GM19372 (cell line): Measurements from ENCODE around the gene TLNRD1.

Experiments used
- ATAC-seq: cut with Tn5 transposase; IDR thresholded peaks from one replicate; pipeline ENCODE4 v1.9.1; 2021; ENCODE audit warnings: mild to moderate bottlenecking, low read depth, moderate library complexity; ENCODE audit not compliant: unreplicated experiment

Gene TLNRD1

DNA sequence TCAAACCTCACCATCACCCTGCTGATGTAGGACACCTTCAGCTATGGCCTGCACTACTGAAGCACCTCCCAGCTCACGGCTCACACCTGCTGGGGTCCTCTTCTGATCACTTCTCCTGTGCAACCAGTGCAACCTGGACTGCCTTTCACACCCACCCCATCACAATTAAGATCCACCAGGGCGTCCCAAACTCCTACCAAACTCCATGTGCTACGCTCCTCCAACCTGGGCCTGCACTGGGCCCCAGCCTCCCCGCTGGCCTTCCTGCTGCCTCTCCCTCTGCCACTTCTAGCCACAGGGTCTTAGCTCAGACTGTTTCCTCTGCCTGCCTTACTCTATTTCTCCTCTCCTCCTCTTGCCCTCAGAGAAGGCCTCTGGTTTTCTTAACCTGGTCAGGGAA is 23.9 kb upstream of the TLNRD1 start:
- ATAC-seq, result no peak

- ATAC-seq, result no peak
Observed at GRCh38 chr15:80977627-80978036, 23.1 kb upstream of the TLNRD1 start.

GRCh38 chr15:80978685-80979329 is 21.9 kb upstream of the TLNRD1 start:
- ATAC-seq, result no peak

GRCh38 chr15:80979538-80980200 is 21.1 kb upstream of the TLNRD1 start:
- ATAC-seq, result no peak

GRCh38 chr15:80982205-80982604 is 18.5 kb upstream of the TLNRD1 start:
- no peak for ATAC-seq

DNA sequence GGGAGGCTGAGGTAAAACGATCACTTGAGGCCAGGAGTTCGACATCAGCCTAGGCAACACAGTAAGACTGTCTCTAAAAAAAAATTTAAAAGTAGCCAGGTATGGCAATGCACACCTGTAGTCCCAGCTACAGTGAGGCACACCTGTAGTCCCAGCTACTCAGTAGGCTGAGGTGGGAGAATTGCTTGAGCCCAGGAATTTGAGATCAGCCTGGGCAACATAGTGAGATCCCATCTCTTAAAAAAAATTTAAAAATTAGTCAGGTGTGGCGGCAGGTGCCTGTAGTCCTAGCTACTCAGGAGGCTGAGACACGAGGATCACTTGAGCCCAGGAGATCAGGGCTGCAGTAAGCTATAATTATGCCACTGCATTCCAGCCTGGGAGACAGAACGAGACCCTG is 17.9 kb upstream of the TLNRD1 start:
- no peak for ATAC-seq

DNA sequence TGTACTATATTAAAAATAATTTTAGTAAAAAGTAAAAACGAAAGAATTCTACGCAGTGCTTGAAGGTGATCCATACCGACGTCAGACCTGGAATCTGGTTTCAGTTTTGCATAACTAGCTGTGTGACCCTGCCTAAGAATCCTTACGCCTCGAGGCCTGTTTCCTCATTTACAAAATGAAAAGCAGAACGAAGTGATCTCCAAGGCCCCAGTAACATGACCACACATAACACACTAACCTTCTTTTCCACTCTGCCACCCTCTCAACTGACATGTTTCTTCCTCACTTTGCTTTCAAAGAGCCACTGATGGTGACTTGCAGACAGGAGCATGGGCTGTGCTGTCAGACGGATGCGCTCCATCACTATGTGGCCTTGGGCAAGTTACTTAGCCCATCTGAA is 15.9 kb upstream of the TLNRD1 start:
- ATAC-seq, result no peak

DNA sequence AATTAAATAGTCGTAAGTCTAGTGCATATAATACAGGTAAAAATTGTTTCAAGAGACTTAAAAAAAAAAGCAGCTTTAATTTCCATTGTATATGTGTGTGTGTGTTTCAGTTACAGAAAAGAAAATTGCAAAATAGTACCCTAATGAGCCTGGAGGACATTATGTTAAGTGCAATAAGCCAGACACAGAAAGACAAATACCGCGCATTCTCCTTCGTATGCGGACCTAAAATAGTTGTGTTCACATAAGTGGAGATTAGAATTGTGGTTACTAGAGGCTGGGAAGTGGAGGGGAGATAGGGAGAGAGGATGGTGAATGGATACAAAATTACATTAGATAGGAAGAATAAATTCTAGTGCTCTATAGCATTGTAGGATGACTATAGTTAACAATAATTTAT is 14.7 kb upstream of the TLNRD1 start:
- ATAC-seq, result no peak

GRCh38 chr15:80986487-80986886 is 14.2 kb upstream of the TLNRD1 start:
- ATAC-seq, result no peak

DNA sequence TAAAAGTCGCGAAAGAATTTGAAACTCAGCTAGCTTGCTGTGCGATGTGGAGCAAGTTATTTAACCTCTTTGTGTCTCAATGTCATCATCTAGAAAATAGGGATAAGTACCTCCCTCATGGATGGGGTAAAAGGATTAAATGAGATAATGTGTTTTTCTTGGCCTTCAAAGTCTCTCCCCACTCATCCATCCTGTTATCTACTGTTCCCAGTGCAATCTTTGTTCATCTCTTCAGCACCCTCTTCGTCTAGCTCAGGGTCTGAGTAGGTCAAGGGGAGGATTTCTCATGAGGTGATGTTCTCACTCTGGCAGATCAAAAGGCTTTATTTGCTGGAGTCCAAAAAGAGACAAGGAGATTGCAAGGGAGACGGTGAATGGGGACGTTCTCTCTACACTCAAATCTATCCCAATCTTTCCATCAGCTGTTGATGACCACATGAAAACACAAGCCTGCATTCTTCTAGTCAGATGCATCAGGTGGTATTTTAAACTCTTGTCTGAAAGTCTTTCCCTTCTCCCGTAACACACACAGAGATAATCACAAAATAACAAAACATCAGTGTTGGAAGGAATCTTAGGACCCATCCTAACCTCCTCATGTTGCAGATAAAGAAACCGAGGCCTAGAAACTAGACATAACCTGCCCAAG is 12.5 kb upstream of the TLNRD1 start:
- ATAC-seq, result no peak

- ATAC-seq, result peak; percentile 7
Observed at GRCh38 chr15:80989081-80989517, 11.6 kb upstream of the TLNRD1 start.

DNA sequence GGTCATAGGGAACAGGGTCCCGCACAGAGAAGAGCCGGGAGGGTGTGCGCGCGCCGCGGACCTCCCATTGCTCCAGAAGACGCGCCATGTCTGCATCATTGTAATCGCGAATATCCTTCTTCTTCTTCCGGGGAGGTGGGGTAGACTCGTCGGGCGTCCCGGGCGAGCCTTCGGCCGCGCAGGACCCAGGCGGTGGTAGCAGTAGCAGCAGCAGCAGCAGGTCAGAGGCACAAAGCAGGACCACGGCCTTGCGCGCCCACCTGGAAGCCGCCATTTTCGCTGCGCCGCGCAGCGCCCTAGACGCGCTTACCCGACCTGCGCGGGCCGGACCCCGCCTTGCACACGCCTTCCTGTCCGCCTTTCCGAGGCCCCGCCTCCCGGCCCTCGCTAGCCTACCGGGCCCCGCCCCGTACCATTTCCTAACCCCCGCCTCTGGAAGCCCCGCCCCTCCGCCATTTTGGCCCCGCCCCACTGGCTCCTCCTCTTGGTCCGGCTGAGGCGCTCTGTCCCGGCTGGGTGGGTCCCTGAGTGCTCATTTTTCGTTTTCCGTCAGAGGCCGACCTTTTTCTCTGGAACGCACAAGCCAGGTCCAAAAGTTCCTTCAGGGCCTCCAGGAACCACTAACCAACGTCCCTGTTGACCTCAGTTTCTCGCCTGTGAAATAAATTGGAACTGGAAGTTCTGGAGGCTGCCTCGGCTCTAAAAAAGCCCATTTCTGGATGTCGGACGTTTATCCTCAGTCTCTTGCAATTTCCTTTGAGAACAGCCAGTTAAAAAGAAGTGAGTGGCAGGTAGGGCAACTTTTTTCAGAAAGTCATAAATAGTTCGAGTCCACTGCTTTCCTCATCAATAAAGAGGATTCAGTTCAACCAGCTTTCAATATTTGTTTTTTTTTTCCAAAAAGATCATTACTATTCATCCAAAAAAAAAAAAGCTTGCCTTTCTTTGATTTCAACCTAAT is 10.9 kb upstream of the TLNRD1 start, which contains the start of gene MESD:
Gene MESD (minus strand): TSS at position 302 of the 961 bp plus-strand sequence. CDS start 28 bp downstream, at position 274.
- ATAC-seq, result peak; percentile 93

GRCh38 chr15:80990955-80991354 is 9.8 kb upstream of the TLNRD1 start:
- no peak for ATAC-seq

GRCh38 chr15:80991421-80991820 is 9.3 kb upstream of the TLNRD1 start:
- ATAC-seq, result no peak

GRCh38 chr15:80992006-80992405 is 8.7 kb upstream of the TLNRD1 start:
- ATAC-seq, result no peak

- ATAC-seq, result no peak
Observed at GRCh38 chr15:80992441-80992840, 8.3 kb upstream of the TLNRD1 start.

DNA sequence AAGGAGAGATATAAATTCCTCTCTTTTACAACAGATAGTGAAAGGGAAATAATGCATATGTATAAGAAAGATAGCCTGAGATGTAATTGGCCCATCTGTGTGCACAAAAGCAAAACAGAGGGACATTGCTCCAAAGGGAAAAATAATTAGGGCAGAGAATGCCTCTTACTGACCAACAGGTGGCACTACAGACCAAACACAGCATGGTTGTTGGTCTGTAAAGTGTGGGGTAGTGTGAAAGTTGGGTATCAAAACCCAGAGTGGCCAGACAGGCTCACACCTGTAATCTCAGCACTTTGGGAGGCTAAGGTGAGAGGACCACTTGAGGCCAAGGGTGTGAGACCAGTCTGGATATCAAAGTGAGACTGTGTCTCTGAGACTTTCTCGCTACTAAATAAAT is 4.5 kb upstream of the TLNRD1 start:
- no peak for ATAC-seq

DNA sequence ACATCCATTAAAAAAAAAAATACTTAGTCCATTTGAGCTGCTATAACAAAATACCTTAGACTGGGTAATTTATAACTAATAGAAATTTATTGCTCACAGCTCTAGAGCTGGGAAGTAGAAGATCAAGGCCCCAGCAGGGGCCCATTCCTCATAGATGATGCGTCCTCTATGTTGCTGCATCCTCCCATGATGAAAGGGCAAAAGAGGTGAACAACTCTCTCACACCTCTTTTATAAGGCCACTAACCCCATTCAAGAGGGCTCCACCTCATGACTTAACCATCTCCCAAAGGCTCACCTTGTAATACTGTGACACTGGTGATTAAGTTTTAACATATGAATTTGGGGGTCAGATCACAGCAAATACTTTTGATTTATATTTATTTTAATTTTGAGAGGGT is 3.0 kb upstream of the TLNRD1 start:
- no peak for ATAC-seq

DNA sequence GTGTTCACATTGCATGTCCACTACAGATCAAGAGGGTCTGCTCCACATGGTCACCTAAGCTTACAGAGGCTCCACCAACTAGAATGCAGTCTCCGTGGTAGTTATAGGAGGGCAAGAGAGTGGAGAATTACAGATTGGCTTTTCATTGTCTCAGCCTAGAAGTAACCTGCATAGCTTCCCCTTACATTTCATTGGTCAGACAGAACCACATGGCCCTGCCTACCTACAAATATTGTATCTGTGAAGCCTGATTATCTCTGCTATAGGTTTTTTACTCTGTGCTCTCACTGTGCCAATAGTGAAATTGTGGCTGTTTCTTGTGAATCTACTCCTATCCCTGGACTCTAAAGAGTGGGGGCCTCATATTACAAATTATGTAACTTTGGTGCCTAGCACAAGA is 2.5 kb upstream of the TLNRD1 start:
- no peak for ATAC-seq

DNA sequence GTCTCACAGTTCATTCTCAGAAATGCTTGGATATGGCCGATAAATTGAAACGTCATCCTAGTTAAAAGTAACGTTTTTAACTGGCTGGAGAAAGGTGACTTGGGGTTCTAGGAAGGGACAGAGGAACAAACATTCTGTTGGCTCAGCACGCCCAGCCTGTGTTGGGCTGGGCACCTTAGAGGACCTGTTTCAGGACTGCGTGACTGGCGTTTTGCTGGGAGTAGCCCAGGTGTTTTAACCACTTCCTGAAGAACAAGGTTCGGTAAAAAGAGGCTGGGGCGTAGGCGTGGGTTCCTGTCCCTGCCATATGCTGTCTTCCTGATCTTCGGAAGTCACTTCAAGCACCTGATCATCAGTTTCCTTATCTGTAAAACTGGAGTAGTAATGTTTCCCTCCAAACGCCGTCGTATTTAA is 1.1 kb upstream of the TLNRD1 start:
- ATAC-seq, result no peak
